ENCODE measurements around the gene LLGL2. TPM values are rescaled to one million over a fixed set of nuclear protein-coding genes. Genes with fewer than 3 reads are reported as not detected.

LLGL2 gene
- total RNA-seq, 1 experiment from 2014 or later, result 19.8 TPM

DNA sequence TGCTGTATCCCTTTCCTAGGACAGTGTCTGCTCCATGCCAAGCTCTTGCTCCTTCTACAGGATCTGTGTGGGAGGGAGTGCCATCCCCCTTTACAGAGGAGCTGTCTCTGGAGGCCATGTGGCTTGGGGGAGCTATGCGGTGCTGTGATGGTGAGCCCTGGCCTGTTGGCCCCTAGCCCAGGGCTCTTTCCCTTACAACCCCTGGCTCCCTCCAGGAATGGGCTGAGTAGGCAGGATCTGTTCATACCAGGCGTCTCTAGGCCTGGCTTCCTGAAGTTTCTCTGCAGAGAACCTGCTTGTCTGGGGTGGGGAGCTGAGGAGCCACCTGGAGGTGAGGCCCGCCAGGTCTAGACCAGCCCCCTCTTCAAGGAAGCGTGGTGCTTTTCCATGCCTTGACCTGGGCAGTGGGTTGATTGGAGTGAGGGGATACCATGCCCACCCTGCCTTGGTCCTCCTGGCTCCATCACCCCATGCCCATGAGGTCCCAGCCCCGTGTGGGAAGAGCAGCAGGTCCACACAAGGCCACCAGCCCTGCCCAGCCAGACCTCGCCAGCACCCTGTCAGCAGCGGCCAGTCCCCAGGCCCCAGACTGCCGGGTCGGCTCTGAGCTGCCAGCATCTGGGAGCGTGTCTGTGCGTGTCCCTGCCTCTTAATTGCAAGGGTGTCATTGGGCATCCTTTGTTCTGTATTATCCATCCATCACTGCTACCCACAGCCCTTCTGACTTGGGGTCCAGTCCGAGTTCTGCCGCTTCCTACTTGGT lies 14.7 kb downstream of the LLGL2 start:
- DNase-seq (ENCODE audit: unreplicated experiment), result no peak
- POLR2A ChIA-PET, result interaction anchor here (1.2 kb wide), 1 partner anchor 13 kb away, joined by 5 read pairs; no protein-coding TSS in a partner anchor
- BruUV-seq (replicated peaks), result no TSS peak
- Mint-ChIP-seq H3K9me3 (ENCODE audit: unreplicated experiment) (no peaks in the 10 kb centered on the region), H3K27me3 (ENCODE audit: insufficient read depth, unreplicated experiment) (no peaks in the 10 kb centered on the region), H3K4me3 (ENCODE audit: unreplicated experiment) (no peak overlapping the region), H3K27ac (ENCODE audit: low read depth, unreplicated experiment) (no peak overlapping the region), H3K4me1 (ENCODE audit: insufficient read depth, unreplicated experiment) (no peaks in the 10 kb centered on the region), H3K36me3 (ENCODE audit: insufficient read depth, unreplicated experiment) (no peaks in the 10 kb centered on the region)
- CTCF ChIA-PET, result interaction anchor here (0.6 to 1.1 kb wide), 2 partner anchors 24 to 28 kb away, joined by 3 read pairs; partner anchors contain the start of gene TSEN54
- intact Hi-C loops (cut with micrococcal nuclease), result no loop called here
- TF ChIP-seq, protein P1, sequence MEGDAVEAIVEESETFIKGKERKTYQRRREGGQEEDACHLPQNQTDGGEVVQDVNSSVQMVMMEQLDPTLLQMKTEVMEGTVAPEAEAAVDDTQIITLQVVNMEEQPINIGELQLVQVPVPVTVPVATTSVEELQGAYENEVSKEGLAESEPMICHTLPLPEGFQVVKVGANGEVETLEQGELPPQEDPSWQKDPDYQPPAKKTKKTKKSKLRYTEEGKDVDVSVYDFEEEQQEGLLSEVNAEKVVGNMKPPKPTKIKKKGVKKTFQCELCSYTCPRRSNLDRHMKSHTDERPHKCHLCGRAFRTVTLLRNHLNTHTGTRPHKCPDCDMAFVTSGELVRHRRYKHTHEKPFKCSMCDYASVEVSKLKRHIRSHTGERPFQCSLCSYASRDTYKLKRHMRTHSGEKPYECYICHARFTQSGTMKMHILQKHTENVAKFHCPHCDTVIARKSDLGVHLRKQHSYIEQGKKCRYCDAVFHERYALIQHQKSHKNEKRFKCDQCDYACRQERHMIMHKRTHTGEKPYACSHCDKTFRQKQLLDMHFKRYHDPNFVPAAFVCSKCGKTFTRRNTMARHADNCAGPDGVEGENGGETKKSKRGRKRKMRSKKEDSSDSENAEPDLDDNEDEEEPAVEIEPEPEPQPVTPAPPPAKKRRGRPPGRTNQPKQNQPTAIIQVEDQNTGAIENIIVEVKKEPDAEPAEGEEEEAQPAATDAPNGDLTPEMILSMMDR (IDR thresholded peaks at IDR 0.05; ENCODE audit: unreplicated experiment), result no peak

DNA sequence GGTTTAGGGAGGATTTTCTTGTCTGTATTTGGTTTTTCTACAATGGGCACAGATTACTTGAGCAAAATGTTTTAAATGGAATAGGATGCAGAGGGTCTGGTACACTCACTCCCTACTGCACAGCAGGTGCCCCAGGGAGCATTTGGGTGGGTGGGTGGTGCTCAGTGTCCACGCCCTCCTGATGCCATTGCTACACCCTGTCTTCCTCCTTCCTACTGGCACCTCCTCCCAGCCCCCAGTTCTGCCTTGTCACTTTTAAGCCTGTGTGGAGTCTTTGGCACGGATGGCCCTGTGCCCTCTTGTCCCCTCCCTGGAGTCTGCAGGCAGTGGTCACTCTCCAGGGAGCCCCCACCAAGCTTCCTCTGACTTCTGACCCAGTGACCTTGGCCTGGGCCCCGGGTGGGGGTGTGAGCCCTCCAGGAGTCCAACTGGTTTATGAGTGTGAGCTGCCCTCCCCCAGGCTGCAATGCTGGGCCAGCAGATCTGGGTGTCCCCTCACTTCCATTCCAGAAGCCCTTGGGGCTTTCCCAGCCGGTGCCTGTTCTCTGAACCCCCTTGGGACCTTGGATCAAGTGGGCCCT lies 15.5 kb downstream of the LLGL2 start:
- Mint-ChIP-seq H3K9me3 (ENCODE audit: unreplicated experiment) (no peaks in the 10 kb centered on the region), H3K4me3 (ENCODE audit: unreplicated experiment) (no peak overlapping the region), H3K27me3 (ENCODE audit: insufficient read depth, unreplicated experiment) (no peaks in the 10 kb centered on the region), H3K36me3 (ENCODE audit: insufficient read depth, unreplicated experiment) (no peaks in the 10 kb centered on the region), H3K4me1 (ENCODE audit: insufficient read depth, unreplicated experiment) (no peaks in the 10 kb centered on the region), H3K27ac (ENCODE audit: low read depth, unreplicated experiment) (no peak overlapping the region)
- ChIA-PET CTCF (interaction anchor here (0.6 kb wide), 2 partner anchors 27 to 173 kb away, joined by 3 to 4 read pairs; no protein-coding TSS in a partner anchor), POLR2A (no interaction called here)
- BruUV-seq (replicated peaks), result no TSS peak
- TF ChIP-seq, protein P1 (IDR thresholded peaks at IDR 0.05; ENCODE audit: unreplicated experiment), result no peak
- intact Hi-C loops (cut with micrococcal nuclease), result no loop called here
- no peak for DNase-seq (ENCODE audit: unreplicated experiment)

DNA sequence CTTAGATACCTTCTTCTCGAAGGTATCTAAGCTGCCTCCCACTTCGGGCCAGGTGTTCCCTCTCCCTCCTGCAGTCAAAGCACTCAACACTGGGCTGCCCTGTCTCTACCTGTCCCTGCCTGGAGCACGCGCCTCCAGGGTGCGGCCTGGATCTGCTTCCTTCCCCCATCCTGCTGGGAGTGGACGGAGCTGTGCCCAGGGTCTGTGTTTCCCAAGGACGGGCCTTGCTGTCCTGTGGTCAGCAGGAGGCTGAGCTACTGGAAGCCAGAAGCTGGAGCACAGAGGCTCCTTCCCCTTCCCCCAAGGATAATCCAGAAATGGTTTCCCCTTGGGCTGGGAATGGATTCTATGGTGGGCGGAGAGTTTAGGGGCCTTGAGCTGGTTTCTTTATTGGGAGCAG lies 16.7 kb downstream of the LLGL2 start:
- no peak overlapping the region for H3K27ac Mint-ChIP-seq (ENCODE audit: low read depth, unreplicated experiment)
- no peaks in the 10 kb centered on the region for H3K27me3 Mint-ChIP-seq (ENCODE audit: insufficient read depth, unreplicated experiment)
- BruUV-seq (replicated peaks), result no TSS peak
- ChIA-PET POLR2A (no interaction called here), CTCF (no interaction called here)
- DNase-seq (ENCODE audit: unreplicated experiment), result no peak
- H3K4me1 Mint-ChIP-seq (ENCODE audit: insufficient read depth, unreplicated experiment), result no peaks in the 10 kb centered on the region
- TF ChIP-seq, protein P1 (IDR thresholded peaks at IDR 0.05; ENCODE audit: unreplicated experiment), result no peak
- no peaks in the 10 kb centered on the region for H3K9me3 Mint-ChIP-seq (ENCODE audit: unreplicated experiment)
- intact Hi-C loops (cut with micrococcal nuclease), result no loop called here
- no peak overlapping the region for H3K4me3 Mint-ChIP-seq (ENCODE audit: unreplicated experiment)
- H3K36me3 Mint-ChIP-seq (ENCODE audit: insufficient read depth, unreplicated experiment), result no peaks in the 10 kb centered on the region

DNA sequence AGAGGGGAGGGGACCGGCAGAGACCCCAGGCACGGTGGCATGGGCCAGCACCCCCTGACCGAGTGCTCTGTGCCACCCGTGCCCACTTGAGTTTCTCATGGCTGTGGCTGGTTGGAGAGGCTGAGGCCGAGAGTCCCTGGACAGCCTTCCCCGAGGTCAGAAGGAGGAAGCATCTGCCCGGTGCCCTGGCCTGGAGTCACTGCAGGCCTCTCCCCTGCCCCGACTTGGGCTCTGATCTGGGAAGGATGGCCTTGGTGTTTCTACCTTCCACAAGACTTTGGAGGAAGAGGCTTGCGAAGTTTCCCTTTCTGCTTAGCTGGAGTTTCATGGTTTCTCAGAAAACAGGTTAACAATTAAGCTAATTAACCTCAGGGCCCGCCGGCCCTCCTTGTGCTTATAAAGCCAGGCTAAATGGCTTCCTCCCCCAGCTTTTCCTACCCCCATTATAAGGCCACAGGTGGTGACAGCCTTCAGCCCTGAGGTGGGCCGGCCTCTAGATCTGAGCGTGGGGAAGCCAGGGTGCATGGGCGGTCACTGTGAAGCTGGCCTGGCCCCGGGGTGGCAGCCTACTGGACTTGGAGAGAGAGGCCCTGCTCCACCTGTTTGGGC lies 17.3 kb downstream of the LLGL2 start:
- no peak overlapping the region for H3K4me3 Mint-ChIP-seq (ENCODE audit: unreplicated experiment)
- POLR2A ChIA-PET, result interaction anchor here (0.7 kb wide), 1 partner anchor 355 kb away, joined by 3 read pairs; no protein-coding TSS in a partner anchor
- H3K36me3 Mint-ChIP-seq (ENCODE audit: insufficient read depth, unreplicated experiment), result no peaks in the 10 kb centered on the region
- CTCF ChIA-PET, result no interaction called here
- TF ChIP-seq, protein P1 (IDR thresholded peaks at IDR 0.05; ENCODE audit: unreplicated experiment), result no peak
- DNase-seq (ENCODE audit: unreplicated experiment), result no peak
- no TSS peak for BruUV-seq (replicated peaks)
- H3K9me3 Mint-ChIP-seq (ENCODE audit: unreplicated experiment), result no peaks in the 10 kb centered on the region
- intact Hi-C loops (cut with micrococcal nuclease), result no loop called here
- H3K27ac Mint-ChIP-seq (ENCODE audit: low read depth, unreplicated experiment), result no peak overlapping the region
- no peaks in the 10 kb centered on the region for H3K27me3 Mint-ChIP-seq (ENCODE audit: insufficient read depth, unreplicated experiment)
- H3K4me1 Mint-ChIP-seq (ENCODE audit: insufficient read depth, unreplicated experiment), result no peaks in the 10 kb centered on the region
